GM19395 (cell line): ENCODE measurements around the gene GPX4.

ENCODE experiments used
- ATAC-seq: cut with Tn5 transposase; IDR thresholded peaks from one replicate; pipeline ENCODE4 v1.9.1; 2021; ENCODE audit warnings: mild to moderate bottlenecking, moderate library complexity; ENCODE audit not compliant: unreplicated experiment

Gene GPX4

DNA sequence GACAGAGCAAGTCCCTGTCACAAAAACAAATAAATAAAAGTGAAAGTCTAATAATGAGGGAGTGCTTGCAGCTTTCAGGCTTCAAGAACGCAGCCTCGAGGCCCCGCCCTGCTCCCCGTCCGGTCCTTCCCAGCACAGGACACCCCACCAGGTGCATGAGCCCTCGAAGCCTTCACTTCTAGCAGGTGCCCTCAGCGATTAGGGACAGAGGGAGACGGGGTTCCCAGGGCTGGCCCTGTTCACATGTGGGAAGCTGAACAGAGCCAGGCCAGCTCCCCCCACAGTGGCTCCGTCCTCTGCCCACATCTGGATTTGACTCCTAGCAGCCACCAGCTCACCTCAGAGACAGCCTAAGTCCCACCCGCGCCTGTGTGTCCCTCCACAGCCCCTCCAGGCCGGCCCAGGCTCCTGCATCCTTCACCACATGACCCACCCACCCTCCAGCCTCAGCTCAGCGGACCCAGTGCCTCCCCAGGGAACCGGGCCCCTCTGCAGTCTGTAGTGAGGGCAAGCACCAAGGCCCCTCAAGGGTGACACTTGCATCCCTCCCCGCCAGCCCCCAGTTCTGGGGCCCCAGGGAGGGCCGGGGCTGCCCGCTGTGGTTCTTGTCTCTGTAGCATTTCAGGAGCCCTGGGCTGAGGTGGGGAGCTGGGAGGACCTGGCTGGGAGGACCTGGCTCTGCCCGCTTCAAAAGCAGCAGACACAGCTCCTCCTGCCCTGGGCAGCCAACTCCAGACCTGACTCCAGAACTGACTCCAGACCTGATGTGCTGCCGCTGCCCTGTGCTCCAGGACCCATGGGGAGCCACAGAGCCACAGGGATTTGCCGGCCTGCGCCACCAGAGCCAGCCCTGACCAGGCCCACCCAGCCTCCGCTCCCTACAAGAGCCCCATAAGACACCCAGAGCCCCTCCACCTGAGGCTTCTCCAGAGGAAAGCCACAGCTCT is 27.2 kb downstream of the GPX4 start:
- ATAC-seq = no peak

- ATAC-seq = peak; percentile 51
Observed at GRCh38 chr19:1131718-1132551, 28.1 kb downstream of the GPX4 start.

GRCh38 chr19:1132552-1133383 is 29.0 kb downstream of the GPX4 start:
- ATAC-seq = peak; percentile 24

DNA sequence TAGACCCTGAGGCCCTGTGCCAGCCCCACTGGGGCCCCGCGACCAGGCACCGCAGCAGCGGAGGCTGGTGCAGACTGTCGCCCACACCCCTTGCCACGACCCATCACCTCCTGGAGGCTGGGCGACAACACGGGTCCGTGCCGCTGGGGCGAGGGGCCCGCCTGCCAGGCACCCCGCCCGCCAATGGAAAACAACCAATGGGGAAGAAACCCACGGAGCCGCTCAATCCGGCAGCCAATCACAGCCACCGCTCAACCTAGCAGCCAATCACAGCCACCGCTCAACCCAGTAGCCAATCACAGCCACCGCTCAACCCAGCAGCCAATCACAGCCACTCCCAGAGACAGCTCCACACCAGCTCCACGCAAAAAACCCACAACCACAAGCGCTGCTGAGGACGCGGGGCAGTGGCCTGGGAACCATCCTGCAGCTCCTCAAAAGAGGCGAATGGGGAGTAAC is 29.7 kb downstream of the GPX4 start:
- ATAC-seq = no peak

GRCh38 chr19:1134431-1134830 is 30.6 kb downstream of the GPX4 start:
- no peak for ATAC-seq

DNA sequence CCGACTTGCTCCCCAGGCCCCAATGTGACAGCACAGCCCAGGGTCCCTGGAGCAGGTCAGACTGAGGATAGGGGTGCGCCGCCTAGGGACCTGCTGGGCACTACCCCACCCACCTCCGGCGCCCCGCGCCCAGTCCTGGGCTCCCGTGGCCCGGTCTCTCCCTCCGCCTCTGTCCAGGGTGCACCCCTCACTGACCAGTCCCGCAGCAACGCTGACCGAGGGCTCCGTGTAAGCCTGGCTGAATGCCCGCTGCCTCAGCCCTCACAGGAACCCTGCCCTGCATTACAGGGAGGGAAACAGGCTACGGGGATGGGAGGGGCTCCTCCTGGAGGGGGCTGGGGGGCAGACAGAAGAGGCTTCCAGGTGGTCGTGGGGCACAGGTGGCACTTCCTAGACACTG is 31.7 kb downstream of the GPX4 start:
- no peak for ATAC-seq

GRCh38 chr19:1136201-1136600 is 32.4 kb downstream of the GPX4 start:
- no peak for ATAC-seq

- no peak for ATAC-seq
Observed at GRCh38 chr19:1136621-1137317, 33.0 kb downstream of the GPX4 start.

- no peak for ATAC-seq
Observed at GRCh38 chr19:1138121-1138520, 34.3 kb downstream of the GPX4 start.

- ATAC-seq = no peak
Observed at GRCh38 chr19:1139126-1139525, 35.3 kb downstream of the GPX4 start.

DNA sequence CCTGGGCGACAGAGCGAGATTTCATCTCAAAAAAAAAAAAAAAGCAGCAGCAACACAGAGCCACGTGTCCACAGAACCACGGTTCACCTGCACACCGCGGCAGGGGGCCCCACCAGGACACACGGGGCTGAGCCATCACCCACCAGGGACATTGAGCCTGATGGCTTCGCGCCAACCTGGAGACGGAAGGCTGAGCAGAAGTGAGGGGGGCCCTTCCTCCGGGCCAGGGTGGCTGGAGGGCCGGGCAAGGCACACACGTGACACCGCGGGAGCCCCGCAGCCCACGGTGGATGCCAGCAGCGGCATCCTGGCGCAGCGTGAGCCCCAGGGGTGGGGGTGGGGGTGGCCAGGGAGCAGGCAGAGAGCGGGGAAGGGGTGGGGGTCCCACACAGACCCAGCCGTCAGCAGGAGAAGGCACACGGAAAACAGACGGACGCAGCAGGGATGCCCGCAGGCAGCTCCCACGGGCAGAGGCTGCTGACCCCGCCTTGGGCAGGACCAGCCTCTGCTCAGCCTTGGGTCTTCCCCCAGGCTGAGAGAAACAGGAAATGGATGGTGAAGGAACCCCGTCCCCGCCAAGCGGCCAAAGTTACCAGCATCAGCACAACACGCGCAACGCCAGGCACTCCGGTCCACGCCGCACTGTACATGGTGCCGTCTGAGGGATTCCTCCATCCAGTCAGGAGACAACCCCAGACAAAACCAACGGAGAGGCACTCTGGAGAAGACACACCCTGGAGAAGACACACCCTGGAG is 36.7 kb downstream of the GPX4 start:
- no peak for ATAC-seq

DNA sequence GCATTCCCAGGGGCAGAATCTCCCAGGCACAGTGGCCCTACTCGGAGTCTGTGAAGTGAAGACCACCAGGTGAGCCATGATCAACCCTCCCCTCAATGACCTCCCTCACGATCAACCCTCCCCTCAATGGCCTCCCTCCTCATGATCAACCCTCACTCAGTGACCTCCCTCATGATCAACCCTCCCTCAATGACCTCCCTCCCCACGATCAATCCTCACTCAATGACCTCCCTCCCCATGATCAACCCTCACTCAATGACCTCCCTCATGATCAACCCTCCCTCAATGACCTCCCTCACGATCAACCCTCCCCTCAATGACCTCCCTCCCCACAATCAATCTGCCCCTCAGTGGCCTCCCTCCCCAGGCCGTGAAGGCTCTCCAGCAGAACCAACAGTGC is 38.1 kb downstream of the GPX4 start:
- no peak for ATAC-seq

- ATAC-seq = no peak
Observed at GRCh38 chr19:1143828-1144399, 40.1 kb downstream of the GPX4 start.

DNA sequence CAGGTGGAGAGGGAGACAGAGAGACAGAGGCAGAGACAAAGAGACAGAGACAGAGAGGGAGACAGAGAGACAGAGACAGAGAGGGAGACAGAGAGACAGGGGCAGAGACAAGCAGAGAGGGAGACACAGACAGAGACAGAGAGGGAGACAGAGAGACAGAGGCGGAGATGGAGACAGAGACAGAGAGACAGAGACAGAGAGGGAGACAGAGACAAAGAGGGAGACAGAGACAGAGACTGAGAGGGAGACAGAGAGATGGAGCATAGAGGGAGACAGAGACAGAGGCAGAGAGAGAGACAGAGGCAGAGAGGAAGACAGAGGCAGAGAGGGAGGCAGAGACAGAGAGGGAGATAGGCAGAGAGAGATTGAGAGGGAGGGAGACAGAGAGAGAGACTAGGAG is 40.9 kb downstream of the GPX4 start:
- no peak for ATAC-seq

GRCh38 chr19:1145635-1146411 is 42.0 kb downstream of the GPX4 start:
- ATAC-seq = no peak

- no peak for ATAC-seq
Observed at GRCh38 chr19:1146412-1146699, 42.6 kb downstream of the GPX4 start.

- no peak for ATAC-seq
Observed at GRCh38 chr19:1146858-1147780, 43.3 kb downstream of the GPX4 start.
